Measurements from ENCODE around the gene RHOT2. TPM values are rescaled to one million over a fixed set of nuclear protein-coding genes. Genes with fewer than 3 reads are reported as not detected.

RHOT2 gene
- total RNA-seq, 1 donor = 44.0 TPM

- no peak overlapping the region for H3K4me3 ChIP-seq (ENCODE audit: low read depth, low read length)
- no peak for DNase-seq (ENCODE audit: low read depth)
- TF ChIP-seq CTCF (IDR thresholded peaks at IDR 0.05; ENCODE audit: insufficient read depth, low read depth, low read length) = no peak
Observed at GRCh38 chr16:658679-659571, 9.0 kb upstream of the RHOT2 start.

GRCh38 chr16:659618-660017 lies 8.3 kb upstream of the RHOT2 start:
- no peak for DNase-seq (ENCODE audit: low read depth)
- no peak overlapping the region for H3K4me3 ChIP-seq (ENCODE audit: low read depth, low read length)
- TF ChIP-seq CTCF (IDR thresholded peaks at IDR 0.05; ENCODE audit: insufficient read depth, low read depth, low read length) = no peak

- no peak for TF ChIP-seq CTCF (IDR thresholded peaks at IDR 0.05; ENCODE audit: insufficient read depth, low read depth, low read length)
- DNase-seq (ENCODE audit: low read depth) = no peak
- H3K4me3 ChIP-seq (ENCODE audit: low read depth, low read length) = no peak overlapping the region
Observed at GRCh38 chr16:660132-660458, 7.8 kb upstream of the RHOT2 start.

GRCh38 chr16:660459-661183 lies 7.3 kb upstream of the RHOT2 start:
- no peak overlapping the region for H3K4me3 ChIP-seq (ENCODE audit: low read depth, low read length)
- peak; percentile 78 for DNase-seq (ENCODE audit: low read depth)
- peak; percentile 45 for TF ChIP-seq CTCF (IDR thresholded peaks at IDR 0.05; ENCODE audit: insufficient read depth, low read depth, low read length)

GRCh38 chr16:661184-661821 lies 6.6 kb upstream of the RHOT2 start:
- H3K4me3 ChIP-seq (ENCODE audit: low read depth, low read length) = no peak overlapping the region
- no peak for DNase-seq (ENCODE audit: low read depth)
- no peak for TF ChIP-seq CTCF (IDR thresholded peaks at IDR 0.05; ENCODE audit: insufficient read depth, low read depth, low read length)

GRCh38 chr16:662095-662494 lies 5.8 kb upstream of the RHOT2 start:
- no peak for DNase-seq (ENCODE audit: low read depth)
- no peak for TF ChIP-seq CTCF (IDR thresholded peaks at IDR 0.05; ENCODE audit: insufficient read depth, low read depth, low read length)
- H3K4me3 ChIP-seq (ENCODE audit: low read depth, low read length) = no peak overlapping the region
